Neural cell (in vitro differentiated cells): ENCODE measurements around the gene DAGLB. TPM values are rescaled to one million over a fixed set of nuclear protein-coding genes. Genes with fewer than 3 reads are reported as not detected.
A peak's percentile ranks its signal among the peaks of the same experiment; 100 is the strongest.

Experiments
- H2AFZ ChIP-seq: fragments of 200-600, 300-800 bp; sonication (generic), shearing (Covaris generic); 2 replicates; pipeline ENCODE4 v1.6.0; 2014; ENCODE audit warnings: low read depth, mild to moderate bottlenecking, antibody characterized with exemption, low read length, moderate library complexity
- H3F3A ChIP-seq: fragments of 200-600 bp; shearing (Covaris generic); 2 replicates; pipeline ENCODE4 v1.6.1; 2016; ENCODE audit warnings: mild to moderate bottlenecking, moderate library complexity, mixed read lengths, antibody characterized with exemption, low read length; ENCODE audit not compliant: insufficient read depth, poor library complexity, severe bottlenecking
- H3K27ac ChIP-seq: fragments of 200-600, 300-800 bp; sonication (generic), shearing (Covaris generic); 2 replicates; pipeline ENCODE4 v1.5.1; 2014; ENCODE audit warnings: mild to moderate bottlenecking, low read length, moderate library complexity
- H3K27me3 ChIP-seq: fragments of 300-800, 200-600 bp; sonication (generic), shearing (Covaris generic); 2 replicates; pipeline ENCODE4 v1.6.0; 2014; ENCODE audit warnings: mild to moderate bottlenecking, low read depth, low read length, moderate library complexity; ENCODE audit not compliant: insufficient read depth
- H3K36me3 ChIP-seq: fragments of 300-800, 200-600 bp; sonication (generic), shearing (Covaris generic); 2 replicates; pipeline ENCODE4 v1.5.1; 2014; ENCODE audit warnings: mild to moderate bottlenecking, antibody characterized with exemption, low read length, moderate library complexity; ENCODE audit not compliant: insufficient read depth
- H3K4me2 ChIP-seq: fragments of 300-800, 200-600 bp; sonication (generic), shearing (Covaris generic); 2 replicates; pipeline ENCODE4 v1.6.0; 2014; ENCODE audit warnings: mild to moderate bottlenecking, low read length
- H3K4me3 ChIP-seq: fragments of 300-800, 200-600 bp; sonication (generic), shearing (Covaris generic); 2 replicates; pipeline ENCODE4 v1.5.1; 2014; ENCODE audit warnings: mild to moderate bottlenecking, low read length, moderate library complexity
- H3K79me2 ChIP-seq: fragments of 200-600 bp; shearing (Covaris generic); replicated peaks from 2 replicates; pipeline ENCODE4 v1.6.0; 2014; ENCODE audit warnings: mild to moderate bottlenecking, low read length, moderate library complexity; ENCODE audit not compliant: insufficient read depth
- H3K9ac ChIP-seq: fragments of 300-800, 200-600 bp; sonication (generic), shearing (Covaris generic); 2 replicates; pipeline ENCODE4 v1.6.1; 2016; ENCODE audit warnings: mild to moderate bottlenecking, low read length, mixed read lengths
- H3K9me2 ChIP-seq: fragments of 200-600 bp; shearing (Covaris generic); 2 replicates; pipeline ENCODE4 v1.6.1; 2016; ENCODE audit warnings: mild to moderate bottlenecking, low read length, mixed read lengths; ENCODE audit not compliant: insufficient read depth
- H3K9me3 ChIP-seq: fragments of 200-600, 300-800 bp; sonication (generic), shearing (Covaris generic); 2 replicates; pipeline ENCODE4 v1.6.1; 2016; ENCODE audit warnings: mild to moderate bottlenecking, mixed run types, low read length, moderate library complexity, mixed read lengths
- H4K20me1 ChIP-seq: fragments of 200-600 bp; shearing (Covaris generic); 2 replicates; pipeline ENCODE4 v1.6.1; 2016; ENCODE audit warnings: mild to moderate bottlenecking, mixed run types; ENCODE audit not compliant: insufficient read depth
- CTCF ChIP-seq: fragments of 450-650 bp; IDR thresholded peaks from 2 replicates; pipeline ENCODE4 v1.5.1; 2014; ENCODE audit warnings: antibody characterized with exemption, mild to moderate bottlenecking, moderate library complexity; ENCODE audit not compliant: poor library complexity, severe bottlenecking
- EP300 ChIP-seq: fragments of 450-650 bp; conservative IDR thresholded peaks from 2 replicates; pipeline ENCODE4 v1.6.1; 2014; ENCODE audit warnings: antibody characterized with exemption, mild to moderate bottlenecking, moderate library complexity; ENCODE audit not compliant: poor library complexity, severe bottlenecking
- EZH2 ChIP-seq: fragments of 200-600, 300-800 bp; shearing (Covaris generic), sonication (generic); IDR thresholded peaks from 2 replicates; pipeline ENCODE4 v1.6.1; 2014; ENCODE audit warnings: antibody characterized with exemption, low read length, borderline replicate concordance, mild to moderate bottlenecking; ENCODE audit not compliant: insufficient read depth, poor library complexity, severe bottlenecking
- MXI1 ChIP-seq: fragments of 450-650 bp; conservative IDR thresholded peaks from 2 replicates; pipeline ENCODE4 v1.6.1; 2014; ENCODE audit warnings: antibody characterized with exemption, mild to moderate bottlenecking; ENCODE audit not compliant: poor library complexity, severe bottlenecking
- POLR2AphosphoS5 ChIP-seq: IDR thresholded peaks from 2 replicates; pipeline ENCODE4 v1.6.1; 2012
- RAD21 ChIP-seq: fragments of 450-650 bp; conservative IDR thresholded peaks from 2 replicates; pipeline ENCODE4 v1.6.1; 2014; ENCODE audit warnings: antibody characterized with exemption, mild to moderate bottlenecking, moderate library complexity
- REST ChIP-seq: IDR thresholded peaks from 2 replicates; pipeline ENCODE4 v1.6.1; 2012; ENCODE audit warnings: borderline replicate concordance
- SMC3 ChIP-seq: fragments of 450-650 bp; conservative IDR thresholded peaks from 2 replicates; pipeline ENCODE4 v1.6.1; 2014; ENCODE audit warnings: antibody characterized with exemption, mild to moderate bottlenecking, moderate library complexity; ENCODE audit not compliant: poor library complexity
- TAF1 ChIP-seq: IDR thresholded peaks from 2 replicates; pipeline ENCODE4 v1.6.1; 2012; ENCODE audit warnings: low read depth
- polyA plus RNA-seq: library from polyadenylated mRNA; depleted of rRNA; stranded (reverse); fragments of >200 nt; gene quantifications from 2 replicates; pipeline ENCODE4 v1.2.3, GENCODE V29; 2014

Gene DAGLB
- polyA plus RNA-seq, 1 donor from 2014 or later = 32.3 TPM

- Histone ChIP-seq H3K4me3 (peak overlapping the region; percentile 99), H3K9me3 (no peaks in the 10 kb centered on the region), H2AFZ (no peak overlapping the region), H3K9me2 (no peaks in the 10 kb centered on the region), H3F3A (no peaks in the 10 kb centered on the region), H3K27me3 (no peaks in the 10 kb centered on the region), H3K4me2 (peak overlapping the region; percentile 68), H3K27ac (no peak overlapping the region), H3K36me3 (no peaks in the 10 kb centered on the region), H4K20me1 (no peaks in the 10 kb centered on the region), H3K79me2 (peaks cover 38% of the 10 kb centered on the region), H3K9ac (no peak overlapping the region)
- no peak for TF ChIP-seq CTCF
- TF ChIP-seq SMC3 = no peak
- TF ChIP-seq EZH2 = no peak
- TF ChIP-seq TAF1 = no peak
- TF ChIP-seq MXI1 = no peak
- no peak for TF ChIP-seq EP300
- no peak for TF ChIP-seq RAD21
- no peak for TF ChIP-seq REST
- no peak for TF ChIP-seq POLR2AphosphoS5
Observed at GRCh38 chr7:6482307-6482706, 34.6 kb upstream of the DAGLB start.

GRCh38 chr7:6481445-6481844 is 33.7 kb upstream of the DAGLB start:
- H3K79me2 ChIP-seq = peaks cover 47% of the 10 kb centered on the region

GRCh38 chr7:6480323-6480660 is 32.5 kb upstream of the DAGLB start:
- Histone ChIP-seq H4K20me1 (no peaks in the 10 kb centered on the region), H3K27me3 (no peaks in the 10 kb centered on the region), H3K4me2 (no peak overlapping the region), H3F3A (no peaks in the 10 kb centered on the region), H3K9me2 (no peaks in the 10 kb centered on the region), H3K79me2 (peaks cover 52% of the 10 kb centered on the region), H3K9ac (no peak overlapping the region), H2AFZ (no peak overlapping the region), H3K4me3 (no peak overlapping the region), H3K36me3 (no peaks in the 10 kb centered on the region), H3K27ac (no peak overlapping the region), H3K9me3 (no peaks in the 10 kb centered on the region)
- TF ChIP-seq TAF1 = no peak
- TF ChIP-seq EP300 = no peak
- no peak for TF ChIP-seq REST
- TF ChIP-seq SMC3 = no peak
- no peak for TF ChIP-seq POLR2AphosphoS5
- no peak for TF ChIP-seq EZH2
- no peak for TF ChIP-seq CTCF
- no peak for TF ChIP-seq MXI1
- TF ChIP-seq RAD21 = no peak

More at GRCh38 chr7:6481445-6481844, 33.7 kb upstream of the DAGLB start:
- Histone ChIP-seq H3K27ac (no peak overlapping the region), H3K9me2 (no peaks in the 10 kb centered on the region), H4K20me1 (no peaks in the 10 kb centered on the region), H3K27me3 (no peaks in the 10 kb centered on the region), H3F3A (no peaks in the 10 kb centered on the region), H3K9me3 (no peaks in the 10 kb centered on the region), H3K4me3 (no peak overlapping the region), H2AFZ (no peak overlapping the region), H3K4me2 (no peak overlapping the region), H3K9ac (no peak overlapping the region), H3K36me3 (no peaks in the 10 kb centered on the region)
- TF ChIP-seq MXI1 = no peak
